ENCODE data around the gene TP53BP1. TPM values are rescaled to one million over a fixed set of nuclear protein-coding genes. Genes with fewer than 3 reads are reported as not detected.
"Not testable (repeated sequence)": the region's sequence is repeated elsewhere in the genome, so short reads cannot be mapped to it uniquely, and the experiment has no call there.

TP53BP1 gene
- total and polyA plus RNA-seq, 5 donors from 2014 or later, result 3.9 to 42.1 (median 7.8) TPM

GRCh38 chr15:43406808-43407207 lies 86.1 kb downstream of the TP53BP1 start:
- ATAC-seq (ENCODE audit: low read depth in 2 of 2) (no peak), DNase-seq (no peak)
- peaks cover 0 to 6% (median 1%) of the 10 kb centered on the region in 4 donors for H3K4me1 Mint-ChIP-seq
- H3K36me3 Mint-ChIP-seq, result peaks cover 58% of the 10 kb centered on the region
- H3K27me3 Mint-ChIP-seq, result no peaks in the 10 kb centered on the region
- Histone ChIP-seq H3K36me3 (ENCODE audit: control insufficient read depth, insufficient read depth, low read length) (peaks cover 78% of the 10 kb centered on the region), H3K9me3 (ENCODE audit: control insufficient read depth in 2 of 2, low read length in 2 of 2) (no peaks in the 10 kb centered on the region), H3K4me3 (ENCODE audit: low read depth, low read length) (no peak overlapping the region), H3K4me1 (ENCODE audit: control insufficient read depth, insufficient read depth, low read length, poor library complexity, severe bottlenecking) (no peaks in the 10 kb centered on the region), H3K27ac (ENCODE audit: insufficient read depth, low read length, poor library complexity, severe bottlenecking) (no peak overlapping the region), H3K27me3 (ENCODE audit: control insufficient read depth, insufficient read depth, low read length) (no peaks in the 10 kb centered on the region)
- H3K27ac Mint-ChIP-seq, result no peak overlapping the region
- no peak overlapping the region for H3K4me3 Mint-ChIP-seq
- H3K9me3 Mint-ChIP-seq, result no peaks in the 10 kb centered on the region

- ATAC-seq (ENCODE audit: low read depth in 2 of 2), result no peak
- H3K27me3 Mint-ChIP-seq, result no peaks in the 10 kb centered on the region
- peaks cover 60% of the 10 kb centered on the region for H3K36me3 Mint-ChIP-seq
These were observed 86.8 kb downstream of the TP53BP1 start for GRCh38 chr15:43406189-43406588.

GRCh38 chr15:43404130-43404529 lies 88.8 kb downstream of the TP53BP1 start:
- H3K27ac Mint-ChIP-seq, result peak overlapping the region in 2 of 3 donors; percentile 59 to 79
- peaks cover 51% of the 10 kb centered on the region for H3K36me3 Mint-ChIP-seq
- peaks cover 0 to 6% (median 1%) of the 10 kb centered on the region in 4 donors for H3K4me1 Mint-ChIP-seq

More at GRCh38 chr15:43406189-43406588, 86.8 kb downstream of the TP53BP1 start:
- no peak for DNase-seq
- peaks cover 81% of the 10 kb centered on the region for H3K36me3 ChIP-seq (ENCODE audit: control insufficient read depth, insufficient read depth, low read length)
- Mint-ChIP-seq H3K9me3 (no peaks in the 10 kb centered on the region), H3K27ac (peak overlapping the region in 1 of 3 donors; percentile 52), H3K4me1 (peaks cover 0 to 6% (median 1%) of the 10 kb centered on the region in 4 donors), H3K4me3 (no peak overlapping the region)
- H3K4me3 ChIP-seq (ENCODE audit: low read depth, low read length), result no peak overlapping the region
- H3K9me3 ChIP-seq (ENCODE audit: control insufficient read depth in 2 of 2, low read length in 2 of 2), result no peaks in the 10 kb centered on the region
- H3K4me1 ChIP-seq (ENCODE audit: control insufficient read depth, insufficient read depth, low read length, poor library complexity, severe bottlenecking), result no peaks in the 10 kb centered on the region
- H3K27me3 ChIP-seq (ENCODE audit: control insufficient read depth, insufficient read depth, low read length), result no peaks in the 10 kb centered on the region
- H3K27ac ChIP-seq (ENCODE audit: insufficient read depth, low read length, poor library complexity, severe bottlenecking), result no peak overlapping the region

GRCh38 chr15:43403616-43404015 lies 89.3 kb downstream of the TP53BP1 start:
- no peaks in the 10 kb centered on the region for H3K9me3 ChIP-seq (ENCODE audit: control insufficient read depth in 2 of 2, low read length in 2 of 2)
- H3K27me3 Mint-ChIP-seq, result no peaks in the 10 kb centered on the region
- H3K4me1 Mint-ChIP-seq, result peaks cover 0 to 6% (median 1%) of the 10 kb centered on the region in 4 donors
- no peaks in the 10 kb centered on the region for H3K4me1 ChIP-seq (ENCODE audit: control insufficient read depth, insufficient read depth, low read length, poor library complexity, severe bottlenecking)
- H3K27ac ChIP-seq (ENCODE audit: insufficient read depth, low read length, poor library complexity, severe bottlenecking), result no peak overlapping the region
- peaks cover 89% of the 10 kb centered on the region for H3K36me3 ChIP-seq (ENCODE audit: control insufficient read depth, insufficient read depth, low read length)
- ATAC-seq (ENCODE audit: low read depth in 2 of 2), result no peak
- no peaks in the 10 kb centered on the region for H3K27me3 ChIP-seq (ENCODE audit: control insufficient read depth, insufficient read depth, low read length)
- H3K36me3 Mint-ChIP-seq, result peaks cover 51% of the 10 kb centered on the region
- H3K4me3 ChIP-seq (ENCODE audit: low read depth, low read length), result no peak overlapping the region
- no peaks in the 10 kb centered on the region for H3K9me3 Mint-ChIP-seq
- no peak overlapping the region for H3K4me3 Mint-ChIP-seq
- peak overlapping the region in 1 of 3 donors; percentile 79 for H3K27ac Mint-ChIP-seq
- no peak for DNase-seq

More at GRCh38 chr15:43404130-43404529, 88.8 kb downstream of the TP53BP1 start:
- Histone ChIP-seq H3K4me1 (ENCODE audit: control insufficient read depth, insufficient read depth, low read length, poor library complexity, severe bottlenecking) (no peaks in the 10 kb centered on the region), H3K27ac (ENCODE audit: insufficient read depth, low read length, poor library complexity, severe bottlenecking) (no peak overlapping the region), H3K36me3 (ENCODE audit: control insufficient read depth, insufficient read depth, low read length) (peaks cover 89% of the 10 kb centered on the region), H3K27me3 (ENCODE audit: control insufficient read depth, insufficient read depth, low read length) (no peaks in the 10 kb centered on the region), H3K4me3 (ENCODE audit: low read depth, low read length) (no peak overlapping the region), H3K9me3 (ENCODE audit: control insufficient read depth in 2 of 2, low read length in 2 of 2) (no peaks in the 10 kb centered on the region)
- H3K27me3 Mint-ChIP-seq, result no peaks in the 10 kb centered on the region
- H3K4me3 Mint-ChIP-seq, result no peak overlapping the region
- H3K9me3 Mint-ChIP-seq, result no peaks in the 10 kb centered on the region
- ATAC-seq (ENCODE audit: low read depth in 2 of 2), result no peak
- DNase-seq, result no peak

GRCh38 chr15:43402255-43402654 lies 90.7 kb downstream of the TP53BP1 start:
- H3K4me1 Mint-ChIP-seq, result peaks cover 0 to 6% (median 1%) of the 10 kb centered on the region in 4 donors
- no peaks in the 10 kb centered on the region for H3K27me3 ChIP-seq (ENCODE audit: control insufficient read depth, insufficient read depth, low read length)
- no peak overlapping the region for H3K4me3 Mint-ChIP-seq
- H3K27ac ChIP-seq (ENCODE audit: insufficient read depth, low read length, poor library complexity, severe bottlenecking), result no peak overlapping the region
- no peaks in the 10 kb centered on the region for H3K4me1 ChIP-seq (ENCODE audit: control insufficient read depth, insufficient read depth, low read length, poor library complexity, severe bottlenecking)
- H3K9me3 ChIP-seq (ENCODE audit: control insufficient read depth in 2 of 2, low read length in 2 of 2), result no peaks in the 10 kb centered on the region
- no peak for DNase-seq
- H3K36me3 Mint-ChIP-seq, result peaks cover 44% of the 10 kb centered on the region
- H3K27me3 Mint-ChIP-seq, result no peaks in the 10 kb centered on the region
- peak overlapping the region in 1 of 3 donors; percentile 33 for H3K27ac Mint-ChIP-seq
- no peak overlapping the region for H3K4me3 ChIP-seq (ENCODE audit: low read depth, low read length)
- no peak for ATAC-seq (ENCODE audit: low read depth in 2 of 2)
- no peaks in the 10 kb centered on the region for H3K9me3 Mint-ChIP-seq
- H3K36me3 ChIP-seq (ENCODE audit: control insufficient read depth, insufficient read depth, low read length), result peaks cover 87% of the 10 kb centered on the region

- not testable (repeated sequence) for H3K4me3 ChIP-seq (ENCODE audit: low read depth, low read length); H3K27ac Mint-ChIP-seq; H3K9me3 ChIP-seq (ENCODE audit: control insufficient read depth in 2 of 2, low read length in 2 of 2); H3K27me3 Mint-ChIP-seq; H3K4me3 Mint-ChIP-seq; H3K9me3 Mint-ChIP-seq; H3K4me1 Mint-ChIP-seq; ATAC-seq (ENCODE audit: low read depth in 2 of 2); H3K27me3 ChIP-seq (ENCODE audit: control insufficient read depth, insufficient read depth, low read length); DNase-seq; H3K27ac ChIP-seq (ENCODE audit: insufficient read depth, low read length, poor library complexity, severe bottlenecking); H3K4me1 ChIP-seq (ENCODE audit: control insufficient read depth, insufficient read depth, low read length, poor library complexity, severe bottlenecking)
- H3K36me3 ChIP-seq (ENCODE audit: control insufficient read depth, insufficient read depth, low read length), result peaks cover 46% of the 10 kb centered on the region
- peaks cover 38% of the 10 kb centered on the region for H3K36me3 Mint-ChIP-seq
These were observed 99.4 kb downstream of the TP53BP1 start for GRCh38 chr15:43393592-43393991.

GRCh38 chr15:43390723-43391122 lies 102.2 kb downstream of the TP53BP1 start:
- Mint-ChIP-seq H3K36me3 (peaks cover 41% of the 10 kb centered on the region), H3K27me3 (no peaks in the 10 kb centered on the region), H3K9me3 (no peaks in the 10 kb centered on the region), H3K4me3 (no peak overlapping the region), H3K4me1 (peaks cover 0 to 4% (median 2%) of the 10 kb centered on the region in 4 donors), H3K27ac (peak overlapping the region in 2 of 3 donors; percentile 29 to 59)
- H3K36me3 ChIP-seq (ENCODE audit: control insufficient read depth, insufficient read depth, low read length), result peaks cover 38% of the 10 kb centered on the region
- H3K27ac ChIP-seq (ENCODE audit: insufficient read depth, low read length, poor library complexity, severe bottlenecking), result no peak overlapping the region
- no peaks in the 10 kb centered on the region for H3K4me1 ChIP-seq (ENCODE audit: control insufficient read depth, insufficient read depth, low read length, poor library complexity, severe bottlenecking)
- no peak overlapping the region for H3K4me3 ChIP-seq (ENCODE audit: low read depth, low read length)
- H3K27me3 ChIP-seq (ENCODE audit: control insufficient read depth, insufficient read depth, low read length), result no peaks in the 10 kb centered on the region
- H3K9me3 ChIP-seq (ENCODE audit: control insufficient read depth in 2 of 2, low read length in 2 of 2), result no peaks in the 10 kb centered on the region
- ATAC-seq (ENCODE audit: low read depth in 2 of 2) (no peak), DNase-seq (no peak)

- no peak overlapping the region for H3K27ac ChIP-seq (ENCODE audit: insufficient read depth, low read length, poor library complexity, severe bottlenecking)
- ATAC-seq (ENCODE audit: low read depth in 2 of 2) (no peak), DNase-seq (no peak)
- H3K4me3 ChIP-seq (ENCODE audit: low read depth, low read length), result no peak overlapping the region
- Mint-ChIP-seq H3K36me3 (peaks cover 52% of the 10 kb centered on the region), H3K9me3 (no peaks in the 10 kb centered on the region), H3K27ac (peak overlapping the region in 1 of 3 donors; percentile 15), H3K27me3 (no peaks in the 10 kb centered on the region), H3K4me3 (no peak overlapping the region), H3K4me1 (peaks cover 0 to 2% (median under 1%) of the 10 kb centered on the region in 4 donors)
- no peaks in the 10 kb centered on the region for H3K27me3 ChIP-seq (ENCODE audit: control insufficient read depth, insufficient read depth, low read length)
- H3K9me3 ChIP-seq (ENCODE audit: control insufficient read depth in 2 of 2, low read length in 2 of 2), result no peaks in the 10 kb centered on the region
- peaks cover 81% of the 10 kb centered on the region for H3K36me3 ChIP-seq (ENCODE audit: control insufficient read depth, insufficient read depth, low read length)
- H3K4me1 ChIP-seq (ENCODE audit: control insufficient read depth, insufficient read depth, low read length, poor library complexity, severe bottlenecking), result no peaks in the 10 kb centered on the region
These were observed 109.9 kb downstream of the TP53BP1 start for GRCh38 chr15:43383070-43383469.

All from CD4-positive, CD25-positive, alpha-beta regulatory T cell (primary cell).